ENCODE measurements around the gene CEP72.
"Not testable (repeated sequence)": the region's sequence is repeated elsewhere in the genome, so short reads cannot be mapped to it uniquely, and the experiment has no call there.

- not testable (repeated sequence) for TF ChIP-seq POLR2A (IDR thresholded peaks at IDR 0.05)
- TF ChIP-seq, protein P1, sequence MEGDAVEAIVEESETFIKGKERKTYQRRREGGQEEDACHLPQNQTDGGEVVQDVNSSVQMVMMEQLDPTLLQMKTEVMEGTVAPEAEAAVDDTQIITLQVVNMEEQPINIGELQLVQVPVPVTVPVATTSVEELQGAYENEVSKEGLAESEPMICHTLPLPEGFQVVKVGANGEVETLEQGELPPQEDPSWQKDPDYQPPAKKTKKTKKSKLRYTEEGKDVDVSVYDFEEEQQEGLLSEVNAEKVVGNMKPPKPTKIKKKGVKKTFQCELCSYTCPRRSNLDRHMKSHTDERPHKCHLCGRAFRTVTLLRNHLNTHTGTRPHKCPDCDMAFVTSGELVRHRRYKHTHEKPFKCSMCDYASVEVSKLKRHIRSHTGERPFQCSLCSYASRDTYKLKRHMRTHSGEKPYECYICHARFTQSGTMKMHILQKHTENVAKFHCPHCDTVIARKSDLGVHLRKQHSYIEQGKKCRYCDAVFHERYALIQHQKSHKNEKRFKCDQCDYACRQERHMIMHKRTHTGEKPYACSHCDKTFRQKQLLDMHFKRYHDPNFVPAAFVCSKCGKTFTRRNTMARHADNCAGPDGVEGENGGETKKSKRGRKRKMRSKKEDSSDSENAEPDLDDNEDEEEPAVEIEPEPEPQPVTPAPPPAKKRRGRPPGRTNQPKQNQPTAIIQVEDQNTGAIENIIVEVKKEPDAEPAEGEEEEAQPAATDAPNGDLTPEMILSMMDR (IDR thresholded peaks at IDR 0.05): not testable (repeated sequence)
These were observed 67.2 kb downstream of the CEP72 start for GRCh38 chr5:679166-679895.

Data from transverse colon (tissue), 3 donors.